IMR-90 (cell line): ENCODE data around the gene METAP2. TPM values are rescaled to one million over a fixed set of nuclear protein-coding genes. Genes with fewer than 3 reads are reported as not detected.

ENCODE experiments used
- ATAC-seq: fragments of 200-7000 bp; cut with Tn5 transposase; 2 replicates; pipeline ENCODE4 v1.9.1; 2020; ENCODE audit warnings: low read depth, mild to moderate bottlenecking, moderate library complexity
- BruUV-seq: library from RNA; stranded (reverse); fragments of 400-500 nt; replicated peaks from 2 replicates; lab custom pipeline; 2021; lab: Mats Ljungman, UMichigan
- CTCF ChIA-PET: fragments of 300-600 bp; formaldehyde crosslinking; extraction: SDS; loops from one replicate; lab custom pipeline; 2021; ENCODE audit warnings: antibody characterized with exemption; lab: Yijun Ruan, JAX
- POLR2A ChIA-PET: fragments of 300-600 bp; sonication (Branson Sonifier 250); formaldehyde crosslinking; loops from one replicate; lab custom pipeline; 2022; ENCODE audit warnings: antibody characterized with exemption; ENCODE audit not compliant: unreplicated experiment; lab: Charles Lee
- DNase-seq: peaks from one replicate; pipeline ENCODE4 v3.0.0; 2013
- H2AFZ ChIP-seq: replicated peaks from 2 replicates; pipeline ENCODE3; 2013; ENCODE audit warnings: low read length, mild to moderate bottlenecking; ENCODE audit not compliant: poor library complexity
- H2AK5ac ChIP-seq: 2 replicates; pipeline ENCODE4 v1.6.1; 2013; ENCODE audit warnings: low read depth, low read length, inconsistent platforms
- H2AK9ac ChIP-seq: replicated peaks from 2 replicates; pipeline ENCODE3; 2013; ENCODE audit warnings: mild to moderate bottlenecking, low read depth, low read length, moderate library complexity; ENCODE audit not compliant: poor library complexity
- H2BK120ac ChIP-seq: 2 replicates; pipeline ENCODE4 v1.6.1; 2013; ENCODE audit warnings: low read depth, low read length, inconsistent platforms
- H2BK15ac ChIP-seq: 3 replicates; pipeline ENCODE4 v1.6.1; 2013; ENCODE audit warnings: low read depth, low read length, inconsistent platforms
- H2BK20ac ChIP-seq: 2 replicates; pipeline ENCODE4 v1.6.1; 2013; ENCODE audit warnings: low read depth, mild to moderate bottlenecking, inconsistent platforms, low read length, moderate library complexity
- H2BK5ac ChIP-seq: 2 replicates; pipeline ENCODE4 v1.6.1; 2013; ENCODE audit warnings: mild to moderate bottlenecking, low read depth, low read length, inconsistent platforms; ENCODE audit not compliant: poor library complexity, severe bottlenecking
- H3K14ac ChIP-seq: replicated peaks from 2 replicates; pipeline ENCODE4 v1.6.1; 2013; ENCODE audit warnings: low read depth, low read length, inconsistent platforms
- H3K18ac ChIP-seq: 2 replicates; pipeline ENCODE4 v1.6.1; 2013; ENCODE audit warnings: low read depth, low read length, control low read depth
- H3K23ac ChIP-seq: 2 replicates; pipeline ENCODE4 v1.6.1; 2013; ENCODE audit warnings: low read depth, low read length, inconsistent platforms
- H3K27ac ChIP-seq: 2 replicates; pipeline ENCODE4 v1.5.1; 2013; ENCODE audit warnings: mild to moderate bottlenecking, control low read depth, low read length; ENCODE audit not compliant: insufficient read depth
- H3K27me3 ChIP-seq: 2 replicates; pipeline ENCODE4 v1.6.1; 2013; ENCODE audit warnings: low read length; ENCODE audit not compliant: control insufficient read depth, insufficient read depth
- H3K36me3 ChIP-seq: 2 replicates; pipeline ENCODE4 v1.6.1; 2013; ENCODE audit warnings: low read length, mixed read lengths; ENCODE audit not compliant: control insufficient read depth, insufficient read depth
- H3K4ac ChIP-seq: 2 replicates; pipeline ENCODE4 v1.6.1; 2013; ENCODE audit warnings: low read depth, low read length, inconsistent platforms
- H3K4me1 ChIP-seq: 2 replicates; pipeline ENCODE4 v1.6.1; 2013; ENCODE audit warnings: low read length, mixed read lengths; ENCODE audit not compliant: control insufficient read depth, insufficient read depth
- H3K4me2 ChIP-seq: 2 replicates; pipeline ENCODE4 v1.6.1; 2013; ENCODE audit warnings: low read depth, mild to moderate bottlenecking, control low read depth, low read length, moderate library complexity
- H3K4me3 ChIP-seq: 2 replicates; pipeline ENCODE4 v1.5.1; 2013; ENCODE audit warnings: low read depth, mild to moderate bottlenecking, control low read depth, low read length, moderate library complexity; ENCODE audit not compliant: insufficient read depth
- H3K56ac ChIP-seq: 2 replicates; pipeline ENCODE4 v1.6.1; 2013; ENCODE audit warnings: low read length, inconsistent platforms; ENCODE audit not compliant: insufficient read depth; ENCODE audit errors: extremely low read depth
- H3K79me1 ChIP-seq, 2 experiments: 2 replicates each; pipeline ENCODE4 v1.6.1; 2013; ENCODE audit warnings: low read length in 2 of 2, inconsistent platforms in 1 of 2, low read depth in 1 of 2
- H3K9ac ChIP-seq: 2 replicates; pipeline ENCODE4 v1.6.1; 2013; ENCODE audit warnings: low read depth, low read length, control low read depth
- H3K9me1 ChIP-seq: 2 replicates; pipeline ENCODE4 v1.6.1; 2013; ENCODE audit warnings: low read length, inconsistent platforms; ENCODE audit not compliant: insufficient read depth
- H3K9me3 ChIP-seq: 2 replicates; pipeline ENCODE4 v1.6.1; 2013; ENCODE audit warnings: low read length; ENCODE audit not compliant: control insufficient read depth, insufficient read depth
- H4K20me1 ChIP-seq: 2 replicates; pipeline ENCODE4 v1.6.1; 2013; ENCODE audit warnings: low read length, inconsistent platforms; ENCODE audit not compliant: insufficient read depth
- H4K5ac ChIP-seq: 2 replicates; pipeline ENCODE4 v1.6.1; 2013; ENCODE audit warnings: mild to moderate bottlenecking, low read depth, low read length, control low read depth
- H4K8ac ChIP-seq, 2 experiments: 2 replicates each; pipeline ENCODE4 v1.6.1; 2013; ENCODE audit warnings: low read depth in 2 of 2, low read length in 2 of 2, control low read depth in 1 of 2, inconsistent platforms in 1 of 2
- H4K91ac ChIP-seq: 2 replicates; pipeline ENCODE4 v1.6.1; 2013; ENCODE audit warnings: low read depth, low read length, inconsistent platforms; ENCODE audit not compliant: insufficient read depth
- BHLHE40 ChIP-seq: fragments of 150-350 bp; IDR thresholded peaks from 2 replicates; pipeline ENCODE4 v1.6.1; 2016; ENCODE audit warnings: mild to moderate bottlenecking, low read depth, low read length
- CEBPB ChIP-seq: IDR thresholded peaks from 2 replicates; pipeline ENCODE4 v1.6.1; 2012; ENCODE audit warnings: low read depth, low read length, improper control_type of control experiment
- CHD1 ChIP-seq: IDR thresholded peaks from 2 replicates; pipeline ENCODE4 v1.6.1; 2012; ENCODE audit warnings: low read depth, low read length, improper control_type of control experiment
- FOS ChIP-seq: fragments of 150-350 bp; IDR thresholded peaks from 2 replicates; pipeline ENCODE4 v1.6.1; 2016; ENCODE audit warnings: low read depth, low read length
- MAFK ChIP-seq: IDR thresholded peaks from 2 replicates; pipeline ENCODE4 v1.6.1; 2012; ENCODE audit warnings: low read depth, low read length, improper control_type of control experiment
- MAZ ChIP-seq: IDR thresholded peaks from 2 replicates; pipeline ENCODE4 v1.6.1; 2012; ENCODE audit warnings: low read depth, mild to moderate bottlenecking, low read length, improper control_type of control experiment, moderate library complexity, borderline replicate concordance
- MXI1 ChIP-seq: IDR thresholded peaks from 2 replicates; pipeline ENCODE4 v1.6.1; 2012; ENCODE audit warnings: low read depth, mild to moderate bottlenecking, low read length, moderate library complexity, borderline replicate concordance
- NFE2L2 ChIP-seq: fragments of 150-350 bp; IDR thresholded peaks from 2 replicates; pipeline ENCODE4 v1.6.1; 2016; ENCODE audit warnings: low read depth, mild to moderate bottlenecking, low read length
- POLR2A ChIP-seq: IDR thresholded peaks from 2 replicates; pipeline ENCODE4 v1.6.1; 2012; ENCODE audit warnings: mild to moderate bottlenecking, low read depth, low read length
- RAD21 ChIP-seq: IDR thresholded peaks from 2 replicates; pipeline ENCODE4 v1.6.1; 2012; ENCODE audit warnings: low read length, improper control_type of control experiment
- RCOR1 ChIP-seq: IDR thresholded peaks from 2 replicates; pipeline ENCODE4 v1.6.1; 2012; ENCODE audit warnings: mild to moderate bottlenecking, low read length, improper control_type of control experiment; ENCODE audit not compliant: insufficient replicate concordance
- RFX5 ChIP-seq: IDR thresholded peaks from 2 replicates; pipeline ENCODE4 v1.8.0; 2012; ENCODE audit warnings: low read depth, mild to moderate bottlenecking, low read length, moderate library complexity
- SMC3 ChIP-seq: fragments of 150-350 bp; IDR thresholded peaks from 2 replicates; pipeline ENCODE4 v1.6.1; 2016; ENCODE audit warnings: low read depth, mild to moderate bottlenecking, antibody characterized with exemption, low read length, moderate library complexity
- WGBS, 2 experiments: methylation state at CpG; one replicate each; pipeline versions ENCODE4 v1.1.5 to v1.1.7; 2013; ENCODE audit warnings: missing lambda C conversion rate in 2 of 2; ENCODE audit not compliant: insufficient read length in 1 of 2; ENCODE audit errors: extremely low coverage in 2 of 2; 5-methylcytosine and 5-hydroxymethylcytosine counted together
- dilution Hi-C: fragments of 300-500 bp; cut with HindIII; formaldehyde crosslinking; loops from one replicate; pipeline ENCODE4 v1.14.3; 2018; ENCODE audit warnings: low sequenced_read_pairs; ENCODE audit not compliant: unreplicated experiment
- in situ Hi-C: fragments of 300-500 bp; cut with MboI; formaldehyde crosslinking; loops from 3 replicates; pipeline ENCODE4 v1.14.3; 2019; ENCODE audit warnings: low sequenced_read_pairs, inconsistent platforms, mixed read lengths
- intact Hi-C: fragments of 100-400 bp; cut with micrococcal nuclease; formaldehyde crosslinking; loops from 2 replicates; pipeline ENCODE4 v1.10.0; 2022
- polyA plus RNA-seq, 3 experiments: library from polyadenylated mRNA; depleted of rRNA; stranded (reverse); fragments of >200 nt; gene quantifications; 2 replicates each; pipeline ENCODE4 v1.2.3, GENCODE V29; 2012; ENCODE audit warnings: low replicate concordance in 1 of 3
- total RNA-seq: library from RNA; depleted of rRNA; stranded (reverse); fragments of >200 nt; gene quantifications from 2 replicates; pipeline ENCODE4 v1.2.3, GENCODE V29; 2012
- TF ChIP-seq, protein P1 (sequence below): fragments of 150-350 bp; IDR thresholded peaks from 2 replicates; pipeline ENCODE4 v1.6.1; 2016; ENCODE audit warnings: low read depth, mild to moderate bottlenecking, low read length, moderate library complexity, borderline replicate concordance
- TF ChIP-seq, protein P2 (sequence below): fragments of 150-350 bp; IDR thresholded peaks from 2 replicates; pipeline ENCODE4 v1.6.1; 2017; ENCODE audit warnings: mild to moderate bottlenecking, antibody characterized with exemption, low read length, low read depth
- TF ChIP-seq, protein P3 (sequence below): conservative IDR thresholded peaks from 2 replicates; pipeline ENCODE4 v1.5.1; 2012; ENCODE audit warnings: mild to moderate bottlenecking, low read depth, low read length, improper control_type of control experiment

Gene METAP2
- total and polyA plus RNA-seq, 2 of the 4 experiments (the other 2 are of a cell fraction) = 62.5 to 72.9 TPM

DNA sequence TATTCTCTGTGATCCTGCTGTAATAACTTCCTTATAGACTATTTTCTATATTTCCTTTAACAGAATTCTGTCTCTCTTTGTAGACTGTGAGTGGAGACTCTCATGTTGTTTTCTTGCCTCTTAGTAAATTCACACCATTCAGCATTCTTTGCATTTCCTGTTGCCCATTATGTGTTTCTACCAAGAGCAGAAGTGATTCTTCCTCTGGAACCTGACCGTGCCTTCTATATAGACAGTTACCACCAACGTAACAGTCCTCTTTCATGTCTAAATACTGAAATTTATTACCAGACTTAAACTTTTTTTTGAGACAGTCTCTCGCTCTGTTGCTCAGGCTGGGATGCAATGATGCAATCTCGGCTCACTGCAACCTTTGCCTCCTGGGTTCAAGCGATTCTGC is 31.1 kb downstream of the METAP2 start:
- dilution Hi-C loops = no loop called here
- WGBS, 2 experiments = 100% methylated on average over 2 of the region's 5 CpGs; no CpG with 5 or more reads in 1 of the 2 experiments

More for the DNA sequence above, 31.1 kb downstream of the METAP2 start:
- no peak overlapping the region for H4K91ac ChIP-seq
- POLR2A ChIA-PET = no interaction called here
- DNase-seq = no peak
- H3K27me3 ChIP-seq = no peaks in the 10 kb centered on the region
- no peak overlapping the region for H2BK5ac ChIP-seq
- H3K79me1 ChIP-seq = peaks cover 26 to 39% of the 10 kb centered on the region in 2 experiments
- H3K23ac ChIP-seq = no peak overlapping the region
- H3K4me1 ChIP-seq = peaks cover 2% of the 10 kb centered on the region
- H3K9me1 ChIP-seq = no peaks in the 10 kb centered on the region; the same call in 1 of the 2 replicates
- H3K9me3 ChIP-seq = no peaks in the 10 kb centered on the region
- CTCF ChIA-PET = no interaction called here
- no peak overlapping the region for H2BK120ac ChIP-seq
- peaks cover 43% of the 10 kb centered on the region for H3K36me3 ChIP-seq
- no peak overlapping the region for H3K27ac ChIP-seq
- no peak for ATAC-seq
- no peak overlapping the region for H3K18ac ChIP-seq
- H3K9ac ChIP-seq = no peak overlapping the region
- H2BK20ac ChIP-seq = no peak overlapping the region
- TF ChIP-seq RFX5 (no peak), BHLHE40 (no peak), SMC3 (no peak), NFE2L2 (no peak), POLR2A (no peak), CHD1 (no peak), MXI1 (no peak), RCOR1 (no peak), MAZ (no peak), MAFK (no peak), RAD21 (no peak), FOS (no peak), CEBPB (no peak)
- TF ChIP-seq, protein P1, sequence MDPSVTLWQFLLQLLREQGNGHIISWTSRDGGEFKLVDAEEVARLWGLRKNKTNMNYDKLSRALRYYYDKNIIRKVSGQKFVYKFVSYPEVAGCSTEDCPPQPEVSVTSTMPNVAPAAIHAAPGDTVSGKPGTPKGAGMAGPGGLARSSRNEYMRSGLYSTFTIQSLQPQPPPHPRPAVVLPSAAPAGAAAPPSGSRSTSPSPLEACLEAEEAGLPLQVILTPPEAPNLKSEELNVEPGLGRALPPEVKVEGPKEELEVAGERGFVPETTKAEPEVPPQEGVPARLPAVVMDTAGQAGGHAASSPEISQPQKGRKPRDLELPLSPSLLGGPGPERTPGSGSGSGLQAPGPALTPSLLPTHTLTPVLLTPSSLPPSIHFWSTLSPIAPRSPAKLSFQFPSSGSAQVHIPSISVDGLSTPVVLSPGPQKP = no peak
- TF ChIP-seq, protein P2, sequence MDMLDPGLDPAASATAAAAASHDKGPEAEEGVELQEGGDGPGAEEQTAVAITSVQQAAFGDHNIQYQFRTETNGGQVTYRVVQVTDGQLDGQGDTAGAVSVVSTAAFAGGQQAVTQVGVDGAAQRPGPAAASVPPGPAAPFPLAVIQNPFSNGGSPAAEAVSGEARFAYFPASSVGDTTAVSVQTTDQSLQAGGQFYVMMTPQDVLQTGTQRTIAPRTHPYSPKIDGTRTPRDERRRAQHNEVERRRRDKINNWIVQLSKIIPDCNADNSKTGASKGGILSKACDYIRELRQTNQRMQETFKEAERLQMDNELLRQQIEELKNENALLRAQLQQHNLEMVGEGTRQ = no peak
- TF ChIP-seq, protein P3, sequence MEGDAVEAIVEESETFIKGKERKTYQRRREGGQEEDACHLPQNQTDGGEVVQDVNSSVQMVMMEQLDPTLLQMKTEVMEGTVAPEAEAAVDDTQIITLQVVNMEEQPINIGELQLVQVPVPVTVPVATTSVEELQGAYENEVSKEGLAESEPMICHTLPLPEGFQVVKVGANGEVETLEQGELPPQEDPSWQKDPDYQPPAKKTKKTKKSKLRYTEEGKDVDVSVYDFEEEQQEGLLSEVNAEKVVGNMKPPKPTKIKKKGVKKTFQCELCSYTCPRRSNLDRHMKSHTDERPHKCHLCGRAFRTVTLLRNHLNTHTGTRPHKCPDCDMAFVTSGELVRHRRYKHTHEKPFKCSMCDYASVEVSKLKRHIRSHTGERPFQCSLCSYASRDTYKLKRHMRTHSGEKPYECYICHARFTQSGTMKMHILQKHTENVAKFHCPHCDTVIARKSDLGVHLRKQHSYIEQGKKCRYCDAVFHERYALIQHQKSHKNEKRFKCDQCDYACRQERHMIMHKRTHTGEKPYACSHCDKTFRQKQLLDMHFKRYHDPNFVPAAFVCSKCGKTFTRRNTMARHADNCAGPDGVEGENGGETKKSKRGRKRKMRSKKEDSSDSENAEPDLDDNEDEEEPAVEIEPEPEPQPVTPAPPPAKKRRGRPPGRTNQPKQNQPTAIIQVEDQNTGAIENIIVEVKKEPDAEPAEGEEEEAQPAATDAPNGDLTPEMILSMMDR = no peak
- no peak overlapping the region for H3K56ac ChIP-seq
- H2AFZ ChIP-seq = no peak overlapping the region
- no peak overlapping the region for H4K8ac ChIP-seq
- H3K14ac ChIP-seq = no peak overlapping the region
- no peak overlapping the region for H3K4ac ChIP-seq
- BruUV-seq = no TSS peak
- H2BK15ac ChIP-seq = no peak overlapping the region
- H3K4me2 ChIP-seq = no peak overlapping the region
- H4K5ac ChIP-seq = no peak overlapping the region
- H2AK5ac ChIP-seq = no peak overlapping the region
- in situ Hi-C loops = no loop called here
- H4K20me1 ChIP-seq = no peaks in the 10 kb centered on the region; the same call in 1 of the 2 replicates
- H3K4me3 ChIP-seq = no peak overlapping the region
- intact Hi-C loops = no loop called here
- no peak overlapping the region for H2AK9ac ChIP-seq
